T-helper 2 cell treated with Interferon-gamma antibody and Interleukin-4, amounts not matched to agents 5 μg/mL and 100 μg/mL, for 36 hours (primary cell): ENCODE measurements around the gene RPL13.

Experiments
- DNase-seq: peaks from one replicate; pipeline ENCODE4 v3.0.0; 2021; ENCODE audit warnings: low spot score
- H3K27ac Mint-ChIP-seq: one replicate; pipeline ENCODE4 v1.8.0; 2021; ENCODE audit warnings: mild to moderate bottlenecking, mixed read lengths
- H3K27me3 Mint-ChIP-seq: one replicate; pipeline ENCODE4 v1.8.0; 2021; ENCODE audit warnings: low read depth, mixed read lengths
- H3K36me3 Mint-ChIP-seq: one replicate; pipeline ENCODE4 v1.8.0; 2021; ENCODE audit warnings: low read depth, mixed read lengths
- H3K4me1 Mint-ChIP-seq: one replicate; pipeline ENCODE4 v1.8.0; 2021; ENCODE audit warnings: low read depth, mixed read lengths
- H3K4me3 Mint-ChIP-seq: one replicate; pipeline ENCODE4 v1.8.0; 2022; ENCODE audit warnings: mild to moderate bottlenecking, moderate library complexity, mixed read lengths
- H3K9me3 Mint-ChIP-seq: one replicate; pipeline ENCODE4 v1.8.0; 2021; ENCODE audit warnings: mixed read lengths

RPL13 gene

DNA sequence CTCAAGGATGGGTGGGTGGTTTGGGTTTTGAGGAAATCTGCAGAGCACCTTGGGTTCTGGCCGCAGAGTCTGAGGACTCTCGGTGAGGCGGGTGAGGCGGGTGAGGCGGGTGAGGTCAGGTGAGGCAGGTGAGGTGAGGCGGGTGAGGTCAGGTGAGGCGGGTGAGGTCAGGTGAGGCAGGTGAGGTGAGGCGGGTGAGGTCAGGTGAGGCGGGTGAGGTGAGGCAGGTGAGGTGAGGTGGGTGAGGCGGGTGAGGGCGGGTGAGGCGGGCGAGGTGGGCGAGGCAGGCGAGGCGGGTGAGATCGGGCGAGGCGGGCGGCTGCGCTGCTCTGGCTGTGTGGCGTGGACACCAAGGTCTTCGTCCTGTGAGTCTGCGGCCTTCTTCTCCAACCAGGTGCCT, 24.1 kb upstream of the RPL13 start:
- no peaks in the 10 kb centered on the region for H3K9me3 Mint-ChIP-seq
- no peak overlapping the region for H3K27ac Mint-ChIP-seq
- DNase-seq: no peak
- no peaks in the 10 kb centered on the region for H3K27me3 Mint-ChIP-seq
- H3K36me3 Mint-ChIP-seq: peaks cover 29% of the 10 kb centered on the region
- peaks cover 14% of the 10 kb centered on the region for H3K4me1 Mint-ChIP-seq
- H3K4me3 Mint-ChIP-seq: no peak overlapping the region

DNA sequence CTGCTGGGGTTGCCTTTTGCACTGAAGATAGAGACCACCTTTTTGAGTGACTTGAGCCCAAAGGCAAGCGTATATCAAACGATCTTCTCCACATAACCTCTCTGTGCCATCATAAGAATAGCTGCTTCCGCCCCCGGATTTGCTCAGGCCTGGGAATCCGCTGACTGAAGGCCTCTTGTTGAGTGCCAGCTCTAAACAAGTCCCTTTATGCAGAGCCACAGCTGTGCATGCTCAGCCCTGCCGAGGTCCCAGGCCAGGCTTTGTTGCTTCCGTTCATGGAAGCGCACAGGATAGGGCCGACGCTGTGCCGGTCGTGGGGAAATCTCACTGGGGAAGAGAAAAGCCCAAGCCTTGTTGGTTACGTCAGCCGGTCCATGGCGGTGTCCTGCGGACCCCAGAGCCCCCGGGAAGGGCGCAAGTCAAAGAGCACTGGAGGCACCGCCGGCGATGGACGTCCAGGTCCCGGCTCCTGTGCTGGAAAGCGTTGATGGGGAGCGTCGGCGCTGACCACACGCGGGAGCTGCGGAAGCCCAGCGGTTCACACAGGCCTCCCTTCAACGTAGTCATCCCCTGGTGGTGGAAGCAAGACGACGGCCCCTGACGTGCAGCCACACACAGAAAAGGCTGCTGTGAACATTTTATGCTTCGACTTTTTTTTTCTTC, 23.5 kb upstream of the RPL13 start:
- Mint-ChIP-seq H3K4me1 (peaks cover 14% of the 10 kb centered on the region), H3K27me3 (no peaks in the 10 kb centered on the region), H3K27ac (no peak overlapping the region), H3K36me3 (peaks cover 29% of the 10 kb centered on the region), H3K9me3 (no peaks in the 10 kb centered on the region), H3K4me3 (no peak overlapping the region)
- DNase-seq: no peak

DNA sequence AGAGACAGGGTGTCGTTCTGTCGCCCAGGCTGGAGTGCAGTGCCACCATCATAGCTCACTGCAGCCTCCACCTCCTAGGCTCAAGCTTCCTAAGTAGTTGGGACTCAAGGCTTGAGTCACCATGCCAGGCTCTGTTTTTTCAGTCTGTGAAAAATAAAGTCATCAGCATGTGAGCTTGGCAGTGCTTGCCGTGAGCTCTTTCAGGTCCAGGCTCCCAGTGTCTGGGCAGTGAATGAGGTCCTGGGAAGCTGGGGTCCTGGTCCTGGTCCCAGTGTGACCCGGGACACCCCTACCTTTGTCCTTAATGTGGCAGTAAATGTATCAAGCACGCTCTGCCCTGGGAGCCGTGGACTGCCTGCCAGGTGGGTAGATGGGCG, 22.9 kb upstream of the RPL13 start:
- no peak for DNase-seq
- Mint-ChIP-seq H3K4me1 (peaks cover 14% of the 10 kb centered on the region), H3K27ac (no peak overlapping the region), H3K9me3 (no peaks in the 10 kb centered on the region), H3K4me3 (no peak overlapping the region), H3K27me3 (no peaks in the 10 kb centered on the region), H3K36me3 (peaks cover 27% of the 10 kb centered on the region)

DNA sequence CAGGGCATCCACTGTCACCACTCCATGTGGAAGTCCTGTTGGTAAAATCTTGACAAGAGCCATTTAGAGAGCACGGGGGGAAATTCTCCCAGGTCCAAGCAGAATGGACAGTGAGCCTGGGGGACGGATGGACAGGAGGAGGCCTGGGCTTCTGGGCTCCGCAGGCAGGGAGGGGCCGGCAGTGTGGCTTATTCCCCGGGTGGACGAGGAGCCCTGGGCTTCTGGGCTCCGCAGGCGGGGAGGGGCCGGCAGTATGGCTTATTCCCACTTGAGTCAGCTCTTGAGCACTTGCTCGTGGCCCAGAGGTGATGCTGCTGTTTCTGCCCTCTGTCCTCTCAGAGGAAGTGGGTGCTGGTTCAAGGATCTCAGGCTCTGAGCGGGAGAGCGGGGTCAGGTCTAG, 22.2 kb upstream of the RPL13 start:
- no peaks in the 10 kb centered on the region for H3K27me3 Mint-ChIP-seq
- H3K9me3 Mint-ChIP-seq: no peaks in the 10 kb centered on the region
- H3K36me3 Mint-ChIP-seq: peaks cover 24% of the 10 kb centered on the region
- H3K4me3 Mint-ChIP-seq: no peak overlapping the region
- no peak overlapping the region for H3K27ac Mint-ChIP-seq
- H3K4me1 Mint-ChIP-seq: peaks cover 14% of the 10 kb centered on the region
- DNase-seq: no peak

DNA sequence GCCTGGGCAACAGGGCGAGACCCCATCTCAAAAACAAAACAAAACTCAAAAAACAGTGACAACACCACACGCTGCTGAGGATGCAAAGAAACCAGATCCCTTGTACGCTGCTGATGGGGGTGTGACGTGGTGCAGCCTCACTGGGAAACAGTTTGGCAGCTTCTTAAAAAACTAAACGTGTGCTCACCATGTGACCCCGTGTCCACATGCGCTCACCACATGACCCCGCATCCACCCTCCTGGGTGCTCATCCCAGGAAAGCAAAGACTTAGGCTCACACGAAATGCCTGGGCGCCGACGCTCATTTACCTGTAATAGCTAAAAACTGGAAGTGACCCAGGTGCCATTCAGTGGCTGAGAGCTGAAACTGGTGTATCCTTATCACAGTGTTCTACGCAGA, 19.9 kb upstream of the RPL13 start:
- DNase-seq: no peak
- Mint-ChIP-seq H3K9me3 (no peaks in the 10 kb centered on the region), H3K27ac (peak overlapping the region; percentile 28), H3K27me3 (no peaks in the 10 kb centered on the region), H3K4me3 (no peak overlapping the region), H3K4me1 (no peaks in the 10 kb centered on the region), H3K36me3 (peaks cover 7% of the 10 kb centered on the region)

DNA sequence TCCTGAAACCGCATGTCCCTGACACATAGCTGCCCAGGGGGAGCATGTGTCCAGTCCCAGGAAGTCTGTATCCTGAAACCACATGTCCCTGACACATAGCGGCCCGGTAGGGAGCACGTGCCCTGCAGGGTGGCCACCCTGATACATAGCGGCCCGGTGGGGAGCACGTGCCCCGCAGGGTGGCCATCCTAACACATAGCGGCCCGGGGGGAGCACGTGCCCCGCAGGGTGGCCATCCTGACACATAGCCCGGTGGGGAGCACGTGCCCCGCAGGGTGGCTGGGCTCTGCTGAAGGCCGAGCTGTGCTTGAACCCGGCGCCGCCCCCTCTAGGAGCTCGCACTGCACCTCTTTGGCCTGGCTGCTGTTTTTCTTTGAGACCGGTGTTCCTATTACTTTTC, 18.7 kb upstream of the RPL13 start:
- Mint-ChIP-seq H3K4me1 (no peaks in the 10 kb centered on the region), H3K27me3 (no peaks in the 10 kb centered on the region), H3K36me3 (peaks cover 7% of the 10 kb centered on the region), H3K27ac (no peak overlapping the region), H3K4me3 (no peak overlapping the region), H3K9me3 (no peaks in the 10 kb centered on the region)
- DNase-seq: no peak

DNA sequence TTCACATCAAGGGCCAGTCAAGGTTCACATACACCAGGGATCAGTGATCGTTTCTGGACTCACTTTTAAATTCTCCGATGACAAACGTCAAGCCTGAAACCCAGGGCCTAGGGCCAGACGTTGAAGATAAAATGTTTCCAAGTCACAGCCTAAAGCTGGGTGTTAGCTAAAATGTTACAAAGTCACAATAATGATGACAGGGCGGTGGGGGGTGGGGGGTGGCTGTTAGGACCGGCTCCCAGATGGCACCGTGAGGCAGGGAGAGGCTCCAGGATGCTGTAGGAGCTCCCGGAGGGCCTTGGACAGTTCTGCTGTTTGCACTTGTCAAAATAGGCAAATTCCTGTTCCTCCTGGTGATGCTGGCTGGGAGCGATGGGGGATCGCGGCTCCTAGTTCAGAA, 16.4 kb upstream of the RPL13 start:
- no peak for DNase-seq
- no peaks in the 10 kb centered on the region for H3K27me3 Mint-ChIP-seq
- H3K4me3 Mint-ChIP-seq: no peak overlapping the region
- peaks cover 14% of the 10 kb centered on the region for H3K36me3 Mint-ChIP-seq
- H3K9me3 Mint-ChIP-seq: no peaks in the 10 kb centered on the region
- H3K27ac Mint-ChIP-seq: no peak overlapping the region
- peaks cover 5% of the 10 kb centered on the region for H3K4me1 Mint-ChIP-seq

DNA sequence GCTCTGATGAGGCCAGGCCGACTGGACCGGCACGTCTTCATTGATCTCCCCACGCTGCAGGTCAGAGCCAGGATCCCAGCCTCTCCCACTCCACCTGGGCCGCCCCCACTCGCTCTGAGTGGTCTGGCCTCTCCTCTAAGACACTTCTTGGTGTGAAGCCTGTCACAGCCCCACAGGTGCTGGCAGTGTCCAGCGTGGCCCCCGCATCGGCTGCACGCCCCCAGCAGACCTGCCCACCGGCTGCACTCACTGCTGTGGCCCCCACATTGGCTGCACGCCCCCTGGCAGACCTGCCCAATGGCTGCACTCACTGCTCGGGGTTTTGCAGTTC, 15.8 kb upstream of the RPL13 start:
- no peak overlapping the region for H3K27ac Mint-ChIP-seq
- H3K36me3 Mint-ChIP-seq: peaks cover 17% of the 10 kb centered on the region
- H3K4me1 Mint-ChIP-seq: peaks cover 5% of the 10 kb centered on the region
- H3K4me3 Mint-ChIP-seq: no peak overlapping the region
- H3K27me3 Mint-ChIP-seq: no peaks in the 10 kb centered on the region
- DNase-seq: no peak
- no peaks in the 10 kb centered on the region for H3K9me3 Mint-ChIP-seq

DNA sequence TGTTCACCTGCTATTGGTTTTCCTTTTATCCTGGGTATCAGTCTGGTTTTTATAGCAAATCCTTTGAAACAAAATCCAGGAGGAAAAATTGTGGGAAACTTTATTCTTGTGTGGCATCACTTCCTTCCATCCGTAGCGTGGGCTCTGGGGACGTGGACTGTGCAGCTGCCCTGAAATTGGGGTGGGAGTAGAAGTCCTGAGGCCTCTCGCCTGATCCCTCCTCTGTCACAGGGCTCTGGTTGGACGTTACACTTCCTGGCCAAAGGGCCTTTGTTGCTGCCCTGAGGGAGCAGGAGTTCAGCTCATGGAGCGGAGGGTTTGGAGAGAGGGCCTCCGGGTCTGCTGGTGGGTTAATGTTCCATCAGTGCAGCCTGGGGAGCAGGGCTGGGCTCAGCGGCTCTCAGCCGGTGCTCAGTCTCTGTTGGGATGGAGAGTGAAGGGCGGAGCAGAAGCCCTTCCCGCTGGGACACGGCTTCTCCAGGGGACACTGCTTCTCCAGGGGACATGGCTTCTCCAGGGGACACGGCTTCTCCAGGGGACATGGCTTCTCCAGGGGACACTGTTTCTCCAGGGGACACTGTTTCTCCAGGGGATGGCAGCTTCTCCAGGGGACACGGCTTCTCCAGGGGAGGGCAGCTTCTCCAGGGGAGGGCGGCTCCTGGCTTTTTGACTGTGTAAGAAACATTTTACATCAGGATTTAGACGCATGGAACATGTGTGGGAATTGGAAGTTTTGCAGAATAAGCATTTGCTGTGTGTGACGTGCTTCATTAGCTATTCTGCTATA, 15.2 kb upstream of the RPL13 start:
- Mint-ChIP-seq H3K27me3 (no peaks in the 10 kb centered on the region), H3K9me3 (no peaks in the 10 kb centered on the region), H3K4me3 (no peak overlapping the region), H3K27ac (no peak overlapping the region), H3K4me1 (peaks cover 5% of the 10 kb centered on the region), H3K36me3 (peaks cover 17% of the 10 kb centered on the region)
- DNase-seq: no peak

DNA sequence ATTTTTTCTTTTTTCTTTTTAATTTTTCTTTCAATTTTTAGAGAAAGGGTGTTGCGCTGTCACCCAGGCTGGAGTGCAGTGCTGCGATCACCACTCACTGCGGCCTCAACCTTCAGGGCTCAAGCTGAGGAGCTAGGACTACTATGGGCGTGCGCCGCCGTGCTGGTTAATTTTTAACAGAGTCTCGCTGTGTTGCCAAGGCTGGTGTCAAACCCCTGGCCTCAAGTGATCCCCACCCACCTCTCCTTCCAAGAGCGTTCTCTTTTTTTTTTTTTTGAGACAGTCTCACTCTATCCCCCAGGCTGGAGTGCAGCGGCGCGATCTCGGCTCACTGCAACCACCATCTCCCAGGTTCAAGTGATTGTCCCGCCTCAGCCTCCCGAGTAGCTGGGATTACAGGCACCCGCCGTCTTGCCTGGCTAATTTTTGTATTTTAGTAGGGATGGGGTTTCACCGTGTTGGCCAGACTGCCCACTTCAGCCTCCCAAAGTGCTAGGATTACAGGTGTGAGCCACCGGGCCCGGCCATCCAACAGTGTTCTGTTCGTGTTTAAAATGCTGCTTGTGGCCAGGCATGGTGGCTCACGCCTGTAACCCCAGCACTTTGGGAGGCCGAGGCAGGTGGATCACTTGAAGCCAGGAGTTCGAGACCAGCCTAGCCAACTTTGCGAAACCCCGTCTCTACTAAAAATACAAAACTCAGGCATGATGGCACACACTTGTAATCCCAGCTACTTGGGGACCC, 14.5 kb upstream of the RPL13 start:
- Mint-ChIP-seq H3K27ac (no peak overlapping the region), H3K4me1 (peaks cover 5% of the 10 kb centered on the region), H3K4me3 (no peak overlapping the region), H3K9me3 (no peaks in the 10 kb centered on the region), H3K27me3 (no peaks in the 10 kb centered on the region), H3K36me3 (peaks cover 18% of the 10 kb centered on the region)
- DNase-seq: no peak

DNA sequence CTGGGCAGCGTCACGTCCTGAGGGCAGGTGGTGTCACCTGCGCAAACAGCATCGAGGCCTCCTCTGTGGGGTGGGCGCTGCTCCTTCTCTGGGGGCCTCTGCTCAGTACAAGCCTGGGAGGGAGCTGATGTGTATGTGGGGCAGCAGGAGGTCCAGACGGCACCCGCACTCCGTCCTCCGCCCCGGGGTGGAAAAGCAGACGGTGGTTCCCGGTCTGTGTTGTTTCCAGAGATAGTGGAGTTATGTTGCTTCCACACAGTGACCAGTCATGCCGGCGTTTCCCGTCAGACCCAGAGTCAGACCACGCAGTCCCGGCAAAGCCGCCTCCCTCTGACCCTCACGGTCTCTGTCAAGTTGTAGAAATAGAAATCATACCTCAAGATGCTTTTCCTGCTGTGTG, 13.7 kb upstream of the RPL13 start:
- peaks cover 5% of the 10 kb centered on the region for H3K4me1 Mint-ChIP-seq
- no peak for DNase-seq
- H3K27me3 Mint-ChIP-seq: no peaks in the 10 kb centered on the region
- H3K4me3 Mint-ChIP-seq: no peak overlapping the region
- no peak overlapping the region for H3K27ac Mint-ChIP-seq
- no peaks in the 10 kb centered on the region for H3K9me3 Mint-ChIP-seq
- H3K36me3 Mint-ChIP-seq: peaks cover 18% of the 10 kb centered on the region

DNA sequence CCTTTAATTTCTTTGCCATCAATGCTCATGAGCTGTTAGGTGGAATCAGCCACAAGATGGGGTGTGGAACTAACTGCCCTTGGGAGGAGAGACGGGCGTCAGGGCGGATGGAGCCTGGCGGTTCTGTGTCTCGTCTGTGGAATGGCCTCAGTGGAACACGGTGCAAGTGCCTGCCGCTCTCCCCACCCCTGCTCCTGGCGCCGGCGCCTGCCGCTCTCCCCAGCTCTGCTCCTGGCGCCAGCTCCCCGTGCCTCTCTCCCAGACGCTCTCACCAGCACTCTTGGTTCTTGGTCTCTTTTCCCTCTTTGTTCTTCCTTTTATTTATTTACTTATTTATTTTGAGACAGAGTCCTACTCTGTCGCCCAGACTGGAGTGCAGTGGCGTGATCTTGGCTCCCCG, 13.2 kb upstream of the RPL13 start:
- H3K4me3 Mint-ChIP-seq: no peak overlapping the region
- peaks cover 18% of the 10 kb centered on the region for H3K36me3 Mint-ChIP-seq
- H3K9me3 Mint-ChIP-seq: no peaks in the 10 kb centered on the region
- DNase-seq: no peak
- H3K27ac Mint-ChIP-seq: no peak overlapping the region
- no peaks in the 10 kb centered on the region for H3K27me3 Mint-ChIP-seq
- peaks cover 5% of the 10 kb centered on the region for H3K4me1 Mint-ChIP-seq

DNA sequence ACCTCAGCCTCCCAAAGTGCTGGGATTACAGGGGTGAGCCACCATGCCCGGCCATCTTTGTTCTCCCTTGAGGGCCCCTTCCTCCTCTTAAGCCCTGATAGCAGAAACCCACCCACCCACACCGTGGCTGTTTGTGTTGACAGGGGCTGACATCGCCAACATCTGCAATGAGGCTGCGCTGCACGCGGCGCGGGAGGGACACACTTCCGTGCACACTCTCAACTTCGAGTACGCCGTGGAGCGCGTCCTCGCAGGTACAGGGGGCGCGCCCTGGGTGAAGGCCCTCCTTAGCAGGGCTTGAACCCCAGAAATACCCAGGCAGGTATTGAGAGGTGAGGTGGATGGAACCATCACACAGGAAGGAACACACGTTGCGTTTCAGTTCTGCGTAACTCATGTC, 12.6 kb upstream of the RPL13 start:
- H3K9me3 Mint-ChIP-seq: no peaks in the 10 kb centered on the region
- no peak overlapping the region for H3K27ac Mint-ChIP-seq
- no peak overlapping the region for H3K4me3 Mint-ChIP-seq
- peaks cover 5% of the 10 kb centered on the region for H3K4me1 Mint-ChIP-seq
- no peaks in the 10 kb centered on the region for H3K27me3 Mint-ChIP-seq
- DNase-seq: no peak
- H3K36me3 Mint-ChIP-seq: peaks cover 22% of the 10 kb centered on the region

DNA sequence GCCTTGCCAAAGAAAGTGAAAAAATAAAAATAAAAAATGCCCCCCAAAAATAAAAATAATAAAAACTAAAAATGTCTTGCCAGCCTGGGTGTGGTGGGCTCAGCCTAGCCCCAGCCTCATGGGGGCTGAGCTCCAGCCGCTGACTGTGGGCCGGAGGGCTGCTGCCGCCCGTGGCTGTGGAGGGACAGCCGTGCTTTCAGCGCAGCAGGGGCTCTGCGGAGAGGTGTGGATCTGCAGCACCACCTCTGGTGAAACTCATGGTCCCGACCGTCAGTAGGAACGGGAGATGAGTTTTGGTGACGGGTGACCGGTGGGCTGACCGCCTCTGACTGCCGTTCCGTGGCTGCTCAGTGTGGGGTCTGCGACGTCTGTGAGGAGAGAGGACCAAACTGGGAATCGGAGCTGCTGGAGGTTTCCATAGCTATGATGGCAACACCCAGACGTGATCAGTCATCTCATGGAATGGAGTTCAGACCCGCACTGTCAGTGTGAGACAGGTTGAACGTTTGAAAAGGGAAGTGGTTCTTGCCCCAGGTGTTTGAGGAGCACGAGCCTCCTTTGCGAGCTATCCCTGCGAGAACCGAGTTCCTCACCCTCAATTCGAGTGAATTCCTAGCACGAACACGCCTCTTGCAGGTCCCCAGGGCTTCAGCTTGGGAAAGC, 12.0 kb upstream of the RPL13 start:
- no peak for DNase-seq
- Mint-ChIP-seq H3K4me3 (no peak overlapping the region), H3K9me3 (no peaks in the 10 kb centered on the region), H3K27me3 (no peaks in the 10 kb centered on the region), H3K4me1 (peaks cover 5% of the 10 kb centered on the region), H3K36me3 (peaks cover 23% of the 10 kb centered on the region), H3K27ac (peak overlapping the region; percentile 55)
